OCI-LY1 (cell line): ENCODE measurements around the gene NUP93.

Experiments
- CTCF ChIP-seq: fragments of 200-600 bp; sonication (generic), shearing (Covaris generic); IDR thresholded peaks from 2 replicates; pipeline ENCODE4 v1.5.1; 2017; ENCODE audit warnings: mild to moderate bottlenecking, antibody characterized with exemption, low read length, moderate library complexity, mixed read lengths
- EZH2 ChIP-seq: fragments of 200-600 bp; sonication (generic), shearing (Covaris generic); IDR thresholded peaks from 2 replicates; pipeline ENCODE4 v1.8.0; 2017; ENCODE audit warnings: borderline replicate concordance, mixed run types, mild to moderate bottlenecking, antibody characterized with exemption, low read length, moderate library complexity, mixed read lengths

- TF ChIP-seq CTCF = no peak
- no peak for TF ChIP-seq EZH2
Observed at GRCh38 chr16:56897026-56897799, 167.3 kb downstream of the NUP93 start.
